PC-3 (cell line): ENCODE results near the gene PCCA.

Source experiments
- EZH2 ChIP-seq: fragments of 300-600 bp; sonication (generic); IDR thresholded peaks from one replicate; pipeline ENCODE4 v1.6.1; 2017; ENCODE audit warnings: antibody characterized with exemption, mild to moderate bottlenecking, low read length; ENCODE audit not compliant: unreplicated experiment
- TF ChIP-seq, protein P1 (sequence below): fragments of 300-600 bp; sonication (generic); conservative IDR thresholded peaks from 2 replicates; pipeline ENCODE4 v1.5.1; 2017; ENCODE audit warnings: antibody characterized with exemption, low read depth, mild to moderate bottlenecking, low read length

GRCh38 chr13:100211016-100211710 is 122.3 kb downstream of the PCCA start:
- TF ChIP-seq, protein P1, sequence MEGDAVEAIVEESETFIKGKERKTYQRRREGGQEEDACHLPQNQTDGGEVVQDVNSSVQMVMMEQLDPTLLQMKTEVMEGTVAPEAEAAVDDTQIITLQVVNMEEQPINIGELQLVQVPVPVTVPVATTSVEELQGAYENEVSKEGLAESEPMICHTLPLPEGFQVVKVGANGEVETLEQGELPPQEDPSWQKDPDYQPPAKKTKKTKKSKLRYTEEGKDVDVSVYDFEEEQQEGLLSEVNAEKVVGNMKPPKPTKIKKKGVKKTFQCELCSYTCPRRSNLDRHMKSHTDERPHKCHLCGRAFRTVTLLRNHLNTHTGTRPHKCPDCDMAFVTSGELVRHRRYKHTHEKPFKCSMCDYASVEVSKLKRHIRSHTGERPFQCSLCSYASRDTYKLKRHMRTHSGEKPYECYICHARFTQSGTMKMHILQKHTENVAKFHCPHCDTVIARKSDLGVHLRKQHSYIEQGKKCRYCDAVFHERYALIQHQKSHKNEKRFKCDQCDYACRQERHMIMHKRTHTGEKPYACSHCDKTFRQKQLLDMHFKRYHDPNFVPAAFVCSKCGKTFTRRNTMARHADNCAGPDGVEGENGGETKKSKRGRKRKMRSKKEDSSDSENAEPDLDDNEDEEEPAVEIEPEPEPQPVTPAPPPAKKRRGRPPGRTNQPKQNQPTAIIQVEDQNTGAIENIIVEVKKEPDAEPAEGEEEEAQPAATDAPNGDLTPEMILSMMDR = no peak
- TF ChIP-seq EZH2 = no peak
